Activated naive CD4-positive, alpha-beta T cell (primary cell): Measurements from ENCODE around the gene ZDHHC13.
"Not testable (repeated sequence)": the region's sequence is repeated elsewhere in the genome, so short reads cannot be mapped to it uniquely, and the experiment has no call there.

Source experiments
- DNase-seq, 4 experiments: peaks; one replicate each; lab custom pipeline; 2025; lab: John Stamatoyannopoulos, UW

ZDHHC13 gene

GRCh38 chr11:19101796-19102520, 15.0 kb upstream of the ZDHHC13 start:
- DNase-seq = no peak

GRCh38 chr11:19102521-19102900, 14.5 kb upstream of the ZDHHC13 start:
- DNase-seq = no peak

GRCh38 chr11:19105011-19105410, 12.0 kb upstream of the ZDHHC13 start:
- no peak for DNase-seq

- no peak for DNase-seq
Measured at GRCh38 chr11:19107125-19107524, 9.8 kb upstream of the ZDHHC13 start.

- DNase-seq = no peak
Measured at GRCh38 chr11:19110295-19110694, 6.7 kb upstream of the ZDHHC13 start.

- no peak for DNase-seq
Measured at GRCh38 chr11:19111809-19112208, 5.2 kb upstream of the ZDHHC13 start.

GRCh38 chr11:19116276-19116970, 545 bp upstream of the ZDHHC13 start:
- DNase-seq = no peak

- DNase-seq = no peak
Measured at GRCh38 chr11:19117760-19118097, 761 bp downstream of the ZDHHC13 start.

- no peak for DNase-seq
Measured at GRCh38 chr11:19121646-19122045, 4.7 kb downstream of the ZDHHC13 start.

GRCh38 chr11:19122960-19123615, 6.1 kb downstream of the ZDHHC13 start:
- no peak for DNase-seq

- DNase-seq = not testable (repeated sequence)
Measured at GRCh38 chr11:19126562-19127325, 9.8 kb downstream of the ZDHHC13 start.

- DNase-seq = no peak
Measured at GRCh38 chr11:19134004-19134403, 17.0 kb downstream of the ZDHHC13 start.

GRCh38 chr11:19136884-19137283, 19.9 kb downstream of the ZDHHC13 start:
- DNase-seq = not testable (repeated sequence)

- no peak for DNase-seq
Measured at GRCh38 chr11:19145319-19145718, 28.4 kb downstream of the ZDHHC13 start.

- no peak for DNase-seq
Measured at GRCh38 chr11:19156892-19157291, 39.9 kb downstream of the ZDHHC13 start.

GRCh38 chr11:19160847-19161246, 43.9 kb downstream of the ZDHHC13 start:
- no peak for DNase-seq

- no peak for DNase-seq
Measured at GRCh38 chr11:19161651-19162050, 44.7 kb downstream of the ZDHHC13 start.

GRCh38 chr11:19162951-19163505, 46.1 kb downstream of the ZDHHC13 start:
- DNase-seq = no peak

- DNase-seq = no peak
Measured at GRCh38 chr11:19163617-19164016, 46.6 kb downstream of the ZDHHC13 start.

- DNase-seq = no peak
Measured at GRCh38 chr11:19164230-19164855, 47.4 kb downstream of the ZDHHC13 start.

GRCh38 chr11:19164881-19165280, 47.9 kb downstream of the ZDHHC13 start:
- no peak for DNase-seq

- DNase-seq = no peak
Measured at GRCh38 chr11:19168090-19168489, 51.1 kb downstream of the ZDHHC13 start.
